Activated CD8-positive, alpha-beta T cell treated with anti-CD3 and anti-CD28 coated beads for 36 hours (primary cell): Measurements from ENCODE around the gene IGSF10. TPM values are rescaled to one million over a fixed set of nuclear protein-coding genes. Genes with fewer than 3 reads are reported as not detected.
"Not testable (repeated sequence)": the region's sequence is repeated elsewhere in the genome, so short reads cannot be mapped to it uniquely, and the experiment has no call there.

Experiments used
- ATAC-seq: fragments of 200-7000 bp; cut with Tn5 transposase; one replicate; pipeline ENCODE4 v1.10.0; 2021; ENCODE audit warnings: mild to moderate bottlenecking, moderate library complexity
- CTCF ChIA-PET: fragments of 350-600 bp; sonication (Branson Sonifier 250); formaldehyde crosslinking; loops from one replicate; lab custom pipeline; 2021; ENCODE audit warnings: antibody characterized with exemption; lab: Charles Lee
- POLR2A ChIA-PET: fragments of 350-600 bp; sonication (Branson Sonifier 250); formaldehyde crosslinking; loops from one replicate; lab custom pipeline; 2021; ENCODE audit warnings: antibody characterized with exemption; lab: Charles Lee
- DNase-seq: peaks from one replicate; pipeline ENCODE4 v3.0.0-alpha.2; 2020
- H3K27ac Mint-ChIP-seq: one replicate; pipeline ENCODE4 v1.8.0; 2021; ENCODE audit warnings: mild to moderate bottlenecking, mixed read lengths
- H3K27me3 Mint-ChIP-seq: one replicate; pipeline ENCODE4 v1.8.0; 2021; ENCODE audit warnings: mixed read lengths
- H3K36me3 Mint-ChIP-seq: one replicate; pipeline ENCODE4 v1.8.0; 2021; ENCODE audit warnings: low read depth, mixed read lengths
- H3K4me1 Mint-ChIP-seq: one replicate; pipeline ENCODE4 v1.8.0; 2021; ENCODE audit warnings: low read depth, mixed read lengths
- H3K4me3 Mint-ChIP-seq: one replicate; pipeline ENCODE4 v1.8.0; 2021; ENCODE audit warnings: mild to moderate bottlenecking, moderate library complexity, mixed read lengths
- H3K9me3 Mint-ChIP-seq: one replicate; pipeline ENCODE4 v1.8.0; 2021; ENCODE audit warnings: mixed read lengths
- intact Hi-C: fragments of 100-400 bp; cut with micrococcal nuclease; formaldehyde crosslinking; loops from one replicate; pipeline ENCODE4 v1.10.0; 2022
- total RNA-seq, 2 experiments: library from RNA; stranded (reverse); gene quantifications; one replicate each; pipeline ENCODE4 v1.2.3, GENCODE V29; 2021
- TF ChIP-seq, protein P1 (sequence below): fragments of 200-600 bp; IDR thresholded peaks from one replicate; pipeline ENCODE4 v1.8.0; 2022; ENCODE audit warnings: antibody characterized with exemption, mild to moderate bottlenecking

Gene IGSF10, protein sequence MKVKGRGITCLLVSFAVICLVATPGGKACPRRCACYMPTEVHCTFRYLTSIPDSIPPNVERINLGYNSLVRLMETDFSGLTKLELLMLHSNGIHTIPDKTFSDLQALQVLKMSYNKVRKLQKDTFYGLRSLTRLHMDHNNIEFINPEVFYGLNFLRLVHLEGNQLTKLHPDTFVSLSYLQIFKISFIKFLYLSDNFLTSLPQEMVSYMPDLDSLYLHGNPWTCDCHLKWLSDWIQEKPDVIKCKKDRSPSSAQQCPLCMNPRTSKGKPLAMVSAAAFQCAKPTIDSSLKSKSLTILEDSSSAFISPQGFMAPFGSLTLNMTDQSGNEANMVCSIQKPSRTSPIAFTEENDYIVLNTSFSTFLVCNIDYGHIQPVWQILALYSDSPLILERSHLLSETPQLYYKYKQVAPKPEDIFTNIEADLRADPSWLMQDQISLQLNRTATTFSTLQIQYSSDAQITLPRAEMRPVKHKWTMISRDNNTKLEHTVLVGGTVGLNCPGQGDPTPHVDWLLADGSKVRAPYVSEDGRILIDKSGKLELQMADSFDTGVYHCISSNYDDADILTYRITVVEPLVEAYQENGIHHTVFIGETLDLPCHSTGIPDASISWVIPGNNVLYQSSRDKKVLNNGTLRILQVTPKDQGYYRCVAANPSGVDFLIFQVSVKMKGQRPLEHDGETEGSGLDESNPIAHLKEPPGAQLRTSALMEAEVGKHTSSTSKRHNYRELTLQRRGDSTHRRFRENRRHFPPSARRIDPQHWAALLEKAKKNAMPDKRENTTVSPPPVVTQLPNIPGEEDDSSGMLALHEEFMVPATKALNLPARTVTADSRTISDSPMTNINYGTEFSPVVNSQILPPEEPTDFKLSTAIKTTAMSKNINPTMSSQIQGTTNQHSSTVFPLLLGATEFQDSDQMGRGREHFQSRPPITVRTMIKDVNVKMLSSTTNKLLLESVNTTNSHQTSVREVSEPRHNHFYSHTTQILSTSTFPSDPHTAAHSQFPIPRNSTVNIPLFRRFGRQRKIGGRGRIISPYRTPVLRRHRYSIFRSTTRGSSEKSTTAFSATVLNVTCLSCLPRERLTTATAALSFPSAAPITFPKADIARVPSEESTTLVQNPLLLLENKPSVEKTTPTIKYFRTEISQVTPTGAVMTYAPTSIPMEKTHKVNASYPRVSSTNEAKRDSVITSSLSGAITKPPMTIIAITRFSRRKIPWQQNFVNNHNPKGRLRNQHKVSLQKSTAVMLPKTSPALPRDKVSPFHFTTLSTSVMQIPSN (N-terminal part only)
- total RNA-seq: not detected

DNA sequence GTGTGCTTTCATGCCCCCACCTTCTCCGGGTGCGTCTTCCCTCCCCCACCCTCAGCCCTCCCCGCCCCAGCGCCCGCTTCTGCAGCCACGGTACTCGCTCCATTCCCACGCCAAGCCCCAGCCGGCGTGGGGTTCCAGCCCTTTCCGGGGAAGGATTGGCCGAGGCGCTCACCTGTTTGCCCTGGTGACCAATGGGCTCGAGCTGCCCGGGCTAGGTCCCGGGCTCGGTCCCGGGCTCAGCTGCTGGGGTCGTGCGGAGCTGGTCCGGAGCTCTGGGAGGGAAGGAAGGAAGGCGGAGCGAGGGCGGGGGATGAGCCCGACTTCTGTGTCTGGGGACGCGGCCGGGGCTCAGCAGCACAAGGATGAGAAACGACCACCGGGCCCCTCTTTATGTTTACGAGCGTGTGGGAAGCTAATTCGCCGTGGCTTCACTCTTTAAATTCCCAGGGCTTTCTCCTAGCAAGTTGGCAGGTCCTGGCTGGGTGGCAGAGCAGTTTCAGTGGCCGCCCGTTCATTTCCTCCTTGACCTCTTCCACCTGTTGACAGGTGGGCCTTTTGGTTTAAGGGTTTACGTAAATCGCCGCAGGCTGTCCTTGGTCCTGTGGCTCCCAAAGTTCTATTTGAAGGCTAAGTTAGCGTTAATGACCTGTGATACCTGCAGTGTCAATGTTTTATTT lies at the start of gene IGSF10:
Gene IGSF10 (minus strand): TSS at position 288 of the 677 bp plus-strand sequence. CDS start 2,352 bp downstream, outside the sequence.
- Mint-ChIP-seq H3K4me3 (no peak within 1 kb of the TSS), H3K36me3 (no peaks in the 10 kb centered on the region), H3K4me1 (peaks cover 2% of the 10 kb centered on the region), H3K27me3 (peaks cover 8% of the 10 kb centered on the region), H3K27ac (no peak within 1 kb of the TSS), H3K9me3 (no peaks in the 10 kb centered on the region)
- POLR2A ChIA-PET: no interaction called here
- CTCF ChIA-PET: no interaction called here
- TF ChIP-seq, protein P1, sequence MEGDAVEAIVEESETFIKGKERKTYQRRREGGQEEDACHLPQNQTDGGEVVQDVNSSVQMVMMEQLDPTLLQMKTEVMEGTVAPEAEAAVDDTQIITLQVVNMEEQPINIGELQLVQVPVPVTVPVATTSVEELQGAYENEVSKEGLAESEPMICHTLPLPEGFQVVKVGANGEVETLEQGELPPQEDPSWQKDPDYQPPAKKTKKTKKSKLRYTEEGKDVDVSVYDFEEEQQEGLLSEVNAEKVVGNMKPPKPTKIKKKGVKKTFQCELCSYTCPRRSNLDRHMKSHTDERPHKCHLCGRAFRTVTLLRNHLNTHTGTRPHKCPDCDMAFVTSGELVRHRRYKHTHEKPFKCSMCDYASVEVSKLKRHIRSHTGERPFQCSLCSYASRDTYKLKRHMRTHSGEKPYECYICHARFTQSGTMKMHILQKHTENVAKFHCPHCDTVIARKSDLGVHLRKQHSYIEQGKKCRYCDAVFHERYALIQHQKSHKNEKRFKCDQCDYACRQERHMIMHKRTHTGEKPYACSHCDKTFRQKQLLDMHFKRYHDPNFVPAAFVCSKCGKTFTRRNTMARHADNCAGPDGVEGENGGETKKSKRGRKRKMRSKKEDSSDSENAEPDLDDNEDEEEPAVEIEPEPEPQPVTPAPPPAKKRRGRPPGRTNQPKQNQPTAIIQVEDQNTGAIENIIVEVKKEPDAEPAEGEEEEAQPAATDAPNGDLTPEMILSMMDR: no peak
- ATAC-seq: no peak
- intact Hi-C loops: loop anchor here (10.0 kb wide), 1 partner anchor 374 kb away; no protein-coding TSS in a partner anchor
- no peak for DNase-seq

DNA sequence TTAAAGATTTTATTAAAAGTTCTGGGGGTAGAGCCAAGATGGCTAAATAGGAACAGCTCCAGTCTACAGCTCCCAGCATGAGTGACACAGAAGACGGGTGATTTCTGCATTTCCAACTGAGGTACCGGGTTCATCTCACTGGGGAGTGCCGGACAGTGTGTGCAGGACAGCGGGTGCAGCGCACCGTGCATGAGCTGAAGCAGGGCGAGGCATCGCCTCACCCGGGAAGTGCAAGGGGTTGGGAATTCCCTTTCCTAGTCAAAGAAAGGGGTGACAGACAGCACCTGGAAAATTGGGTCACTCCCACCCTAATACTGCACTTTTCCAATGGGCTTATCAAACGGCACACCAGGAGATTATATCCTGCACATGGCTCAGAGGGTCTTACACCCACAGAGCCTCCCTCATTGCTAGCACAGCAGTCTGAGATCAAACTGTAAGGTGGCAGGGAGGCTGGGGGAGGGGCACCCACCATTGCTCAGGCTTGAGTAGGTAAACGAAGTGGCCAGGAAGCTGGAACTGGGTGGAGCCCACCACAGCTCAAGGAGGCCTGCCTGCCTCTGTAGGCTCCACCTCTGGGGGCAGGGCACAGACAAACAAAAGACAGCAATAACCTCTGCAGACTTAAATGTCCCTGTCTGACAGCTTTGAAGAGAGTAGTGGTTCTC lies 48.7 kb upstream of the IGSF10 start:
- H3K36me3 Mint-ChIP-seq, intact Hi-C loops, H3K9me3 Mint-ChIP-seq, H3K4me3 Mint-ChIP-seq, H3K4me1 Mint-ChIP-seq, ATAC-seq, POLR2A ChIA-PET, H3K27ac Mint-ChIP-seq, CTCF ChIA-PET, H3K27me3 Mint-ChIP-seq: not testable (repeated sequence)
- peak; percentile 2 for DNase-seq

DNA sequence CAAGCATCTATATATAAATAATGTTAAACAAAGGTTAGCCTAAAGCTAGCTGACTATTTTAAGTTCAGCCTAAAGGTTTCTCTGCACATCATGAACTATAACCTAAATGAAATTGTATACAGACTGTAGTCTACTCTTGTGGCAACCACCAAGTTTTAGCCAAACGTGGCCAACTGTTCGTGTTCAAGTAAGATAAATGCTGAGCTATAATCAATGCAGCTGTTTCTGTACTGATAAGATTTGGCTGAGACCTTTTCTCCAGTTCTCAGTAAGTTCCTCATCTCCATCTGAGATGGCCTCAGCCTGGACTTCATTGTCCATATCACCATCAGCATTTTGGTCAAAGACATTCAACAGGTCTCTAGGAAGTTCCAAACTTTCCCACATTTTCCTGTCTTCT lies 43.7 kb upstream of the IGSF10 start:
- H3K36me3 Mint-ChIP-seq: no peaks in the 10 kb centered on the region
- ATAC-seq (no peak), DNase-seq (no peak)
- ChIA-PET POLR2A (no interaction called here), CTCF (no interaction called here)
- H3K9me3 Mint-ChIP-seq: no peaks in the 10 kb centered on the region
- H3K27ac Mint-ChIP-seq: no peak overlapping the region
- no peaks in the 10 kb centered on the region for H3K4me1 Mint-ChIP-seq
- TF ChIP-seq, protein P1: no peak
- H3K27me3 Mint-ChIP-seq: no peaks in the 10 kb centered on the region
- no peak overlapping the region for H3K4me3 Mint-ChIP-seq
- intact Hi-C loops: no loop called here

DNA sequence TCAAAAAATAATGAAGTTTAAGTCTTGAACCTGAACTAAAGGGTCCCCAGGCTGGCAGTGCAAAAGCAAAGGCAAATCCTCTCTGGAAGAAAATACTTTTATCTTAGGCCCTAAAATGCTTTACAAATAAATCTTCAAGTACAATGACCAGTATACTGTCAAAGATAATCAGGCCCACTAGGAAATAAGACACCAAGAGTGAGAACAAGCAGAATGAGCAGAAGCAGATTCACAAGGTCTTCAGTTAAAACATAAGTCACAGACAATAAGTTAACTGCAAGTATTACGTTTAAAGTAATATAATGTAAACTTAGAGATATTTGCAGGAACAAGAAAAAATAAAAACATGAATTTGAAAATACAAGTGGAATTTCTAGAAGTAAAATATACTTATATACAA lies 42.2 kb upstream of the IGSF10 start:
- H3K36me3 Mint-ChIP-seq: no peaks in the 10 kb centered on the region
- H3K9me3 Mint-ChIP-seq: no peaks in the 10 kb centered on the region
- intact Hi-C loops: no loop called here
- no peaks in the 10 kb centered on the region for H3K27me3 Mint-ChIP-seq
- ChIA-PET POLR2A (no interaction called here), CTCF (interaction anchor here (1.4 kb wide), 1 partner anchor 34 kb away, joined by 5 read pairs; no protein-coding TSS in a partner anchor)
- no peaks in the 10 kb centered on the region for H3K4me1 Mint-ChIP-seq
- H3K27ac Mint-ChIP-seq: no peak overlapping the region
- no peak overlapping the region for H3K4me3 Mint-ChIP-seq
- TF ChIP-seq, protein P1: no peak
- no peak for DNase-seq
- no peak for ATAC-seq
